HEK293 (cell line): ENCODE measurements around the gene KIAA0753.
"Not testable (repeated sequence)": the region's sequence is repeated elsewhere in the genome, so short reads cannot be mapped to it uniquely, and the experiment has no call there.

Experiments used
- KLF10 ChIP-seq: fragments of 450-650 bp; IDR thresholded peaks from 2 replicates; pipeline ENCODE4 v1.5.1; 2018; ENCODE audit warnings: missing biosample characterization, mild to moderate bottlenecking, missing genetic modification characterization
- ZBTB8A ChIP-seq: fragments of 450-650 bp; formaldehyde crosslinking; IDR thresholded peaks from 2 replicates; pipeline ENCODE4 v1.5.1; 2016; ENCODE audit warnings: missing biosample characterization, missing genetic modification characterization
- ZNF146 ChIP-seq: fragments of 450-650 bp; formaldehyde crosslinking; IDR thresholded peaks from 2 replicates; pipeline ENCODE4 v1.5.1; 2016; ENCODE audit warnings: missing biosample characterization, missing genetic modification characterization
- ZNF530 ChIP-seq: fragments of 450-650 bp; formaldehyde crosslinking; IDR thresholded peaks from 2 replicates; pipeline ENCODE4 v1.5.1; 2016; ENCODE audit warnings: low read depth, missing biosample characterization, missing genetic modification characterization
- TF ChIP-seq, protein P1 (sequence below): fragments of 450-650 bp; formaldehyde crosslinking; IDR thresholded peaks from 2 replicates; pipeline ENCODE4 v1.5.1; 2016; ENCODE audit warnings: missing biosample characterization, missing genetic modification characterization
- TF ChIP-seq, protein P2 (sequence below): fragments of 450-650 bp; formaldehyde crosslinking; IDR thresholded peaks from 2 replicates; pipeline ENCODE4 v1.5.1; 2016; ENCODE audit warnings: missing biosample characterization, missing genetic modification characterization

DNA sequence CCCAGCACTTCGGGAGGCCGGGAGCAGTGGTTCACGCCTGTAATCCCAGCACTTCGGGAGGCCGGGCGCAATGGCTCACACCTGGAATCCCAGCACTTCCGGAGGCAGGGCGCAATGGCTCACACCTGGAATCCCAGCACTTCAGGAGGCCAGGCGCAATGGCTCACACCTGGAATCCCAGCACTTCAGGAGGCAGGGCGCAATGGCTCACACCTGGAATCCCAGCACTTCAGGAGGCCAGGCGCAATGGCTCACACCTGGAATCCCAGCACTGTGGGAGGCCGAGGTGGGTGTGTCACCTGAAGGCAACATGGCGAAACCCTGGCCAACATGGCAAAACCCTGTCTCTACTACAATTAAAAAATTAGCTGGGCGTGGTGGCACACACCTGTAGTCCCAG, 47.1 kb downstream of the KIAA0753 start:
- TF ChIP-seq ZBTB8A, ZNF146, KLF10, ZNF530: not testable (repeated sequence)
- TF ChIP-seq, protein P1, sequence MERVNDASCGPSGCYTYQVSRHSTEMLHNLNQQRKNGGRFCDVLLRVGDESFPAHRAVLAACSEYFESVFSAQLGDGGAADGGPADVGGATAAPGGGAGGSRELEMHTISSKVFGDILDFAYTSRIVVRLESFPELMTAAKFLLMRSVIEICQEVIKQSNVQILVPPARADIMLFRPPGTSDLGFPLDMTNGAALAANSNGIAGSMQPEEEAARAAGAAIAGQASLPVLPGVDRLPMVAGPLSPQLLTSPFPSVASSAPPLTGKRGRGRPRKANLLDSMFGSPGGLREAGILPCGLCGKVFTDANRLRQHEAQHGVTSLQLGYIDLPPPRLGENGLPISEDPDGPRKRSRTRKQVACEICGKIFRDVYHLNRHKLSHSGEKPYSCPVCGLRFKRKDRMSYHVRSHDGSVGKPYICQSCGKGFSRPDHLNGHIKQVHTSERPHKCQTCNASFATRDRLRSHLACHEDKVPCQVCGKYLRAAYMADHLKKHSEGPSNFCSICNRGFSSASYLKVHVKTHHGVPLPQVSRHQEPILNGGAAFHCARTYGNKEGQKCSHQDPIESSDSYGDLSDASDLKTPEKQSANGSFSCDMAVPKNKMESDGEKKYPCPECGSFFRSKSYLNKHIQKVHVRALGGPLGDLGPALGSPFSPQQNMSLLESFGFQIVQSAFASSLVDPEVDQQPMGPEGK (tag by site-specific recombination), result not testable (repeated sequence)
- TF ChIP-seq, protein P2, sequence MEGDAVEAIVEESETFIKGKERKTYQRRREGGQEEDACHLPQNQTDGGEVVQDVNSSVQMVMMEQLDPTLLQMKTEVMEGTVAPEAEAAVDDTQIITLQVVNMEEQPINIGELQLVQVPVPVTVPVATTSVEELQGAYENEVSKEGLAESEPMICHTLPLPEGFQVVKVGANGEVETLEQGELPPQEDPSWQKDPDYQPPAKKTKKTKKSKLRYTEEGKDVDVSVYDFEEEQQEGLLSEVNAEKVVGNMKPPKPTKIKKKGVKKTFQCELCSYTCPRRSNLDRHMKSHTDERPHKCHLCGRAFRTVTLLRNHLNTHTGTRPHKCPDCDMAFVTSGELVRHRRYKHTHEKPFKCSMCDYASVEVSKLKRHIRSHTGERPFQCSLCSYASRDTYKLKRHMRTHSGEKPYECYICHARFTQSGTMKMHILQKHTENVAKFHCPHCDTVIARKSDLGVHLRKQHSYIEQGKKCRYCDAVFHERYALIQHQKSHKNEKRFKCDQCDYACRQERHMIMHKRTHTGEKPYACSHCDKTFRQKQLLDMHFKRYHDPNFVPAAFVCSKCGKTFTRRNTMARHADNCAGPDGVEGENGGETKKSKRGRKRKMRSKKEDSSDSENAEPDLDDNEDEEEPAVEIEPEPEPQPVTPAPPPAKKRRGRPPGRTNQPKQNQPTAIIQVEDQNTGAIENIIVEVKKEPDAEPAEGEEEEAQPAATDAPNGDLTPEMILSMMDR (tag by site-specific recombination), result not testable (repeated sequence)
